ENCODE data around the gene ZBED5. TPM values are rescaled to one million over a fixed set of nuclear protein-coding genes. Genes with fewer than 3 reads are reported as not detected.

ZBED5 gene
- total and polyA plus RNA-seq, 9 of the 15 experiments (the other 6 are each of a cell fraction or from before 2014, with no cell fraction given), result 12.4 to 70.7 (median 26.8) TPM

DNA sequence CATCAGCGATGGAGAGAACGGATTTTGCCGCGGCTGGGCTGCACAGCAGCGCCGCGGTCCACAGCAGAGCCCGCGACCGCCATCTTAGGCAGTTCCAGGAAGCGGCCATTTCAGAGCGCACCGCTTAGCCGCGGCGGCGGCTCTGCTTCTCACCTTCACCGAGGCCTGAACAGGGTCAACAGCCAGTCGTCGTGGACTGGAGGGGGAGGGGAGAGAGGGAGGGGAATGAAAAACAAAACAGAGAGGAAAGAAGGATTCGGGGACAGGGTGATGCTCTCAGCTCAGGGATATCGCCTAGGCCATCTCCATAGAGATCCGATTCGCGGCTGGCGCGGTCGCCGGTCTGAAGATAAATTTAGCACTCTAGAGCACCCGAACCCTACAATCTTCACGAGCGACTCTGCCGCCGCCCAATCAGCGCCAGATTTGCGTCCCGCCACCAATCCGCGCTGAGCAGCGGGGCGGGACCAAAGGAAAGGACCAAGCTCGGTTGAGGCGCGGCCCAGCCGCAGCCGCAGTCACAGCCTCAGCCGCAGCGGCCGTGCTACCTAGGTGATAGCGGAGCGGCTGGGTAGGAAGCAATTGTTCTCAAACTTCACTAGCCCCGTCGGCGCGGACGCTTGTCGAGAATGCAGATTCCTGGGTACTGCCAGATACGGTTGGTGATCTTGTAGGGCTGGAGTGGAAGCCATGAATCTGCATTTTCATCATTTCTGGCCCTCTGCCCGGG, at the start of gene ZBED5 (continued):
- TF ChIP-seq, protein P1, sequence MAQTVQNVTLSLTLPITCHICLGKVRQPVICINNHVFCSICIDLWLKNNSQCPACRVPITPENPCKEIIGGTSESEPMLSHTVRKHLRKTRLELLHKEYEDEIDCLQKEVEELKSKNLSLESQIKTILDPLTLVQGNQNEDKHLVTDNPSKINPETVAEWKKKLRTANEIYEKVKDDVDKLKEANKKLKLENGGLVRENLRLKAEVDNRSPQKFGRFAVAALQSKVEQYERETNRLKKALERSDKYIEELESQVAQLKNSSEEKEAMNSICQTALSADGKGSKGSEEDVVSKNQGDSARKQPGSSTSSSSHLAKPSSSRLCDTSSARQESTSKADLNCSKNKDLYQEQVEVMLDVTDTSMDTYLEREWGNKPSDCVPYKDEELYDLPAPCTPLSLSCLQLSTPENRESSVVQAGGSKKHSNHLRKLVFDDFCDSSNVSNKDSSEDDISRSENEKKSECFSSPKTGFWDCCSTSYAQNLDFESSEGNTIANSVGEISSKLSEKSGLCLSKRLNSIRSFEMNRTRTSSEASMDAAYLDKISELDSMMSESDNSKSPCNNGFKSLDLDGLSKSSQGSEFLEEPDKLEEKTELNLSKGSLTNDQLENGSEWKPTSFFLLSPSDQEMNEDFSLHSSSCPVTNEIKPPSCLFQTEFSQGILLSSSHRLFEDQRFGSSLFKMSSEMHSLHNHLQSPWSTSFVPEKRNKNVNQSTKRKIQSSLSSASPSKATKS (CRISPR knock-in tag; IDR thresholded peaks at IDR 0.05), result no peak
- TF ChIP-seq ZNF830 (CRISPR knock-in tag; IDR thresholded peaks at IDR 0.05) (no peak), NR1H2 (CRISPR knock-in tag; IDR thresholded peaks at IDR 0.05) (no peak), NBN (IDR thresholded peaks at IDR 0.05; ENCODE audit: low read depth) (peak; percentile 87), BDP1 (IDR thresholded peaks at IDR 0.05; ENCODE audit: insufficient read depth, insufficient read length) (no peak), E2F3 (CRISPR knock-in tag; IDR thresholded peaks at IDR 0.05) (no peak; the same call in 1 of the 2 replicates), RCOR1 (IDR thresholded peaks at IDR 0.05; ENCODE audit: borderline replicate concordance in 1 of 2, low read depth in 2 of 2, low read length in 2 of 2) (peak in 1 of 2 experiments; percentile 53; a peak in 3 of 4 replicates), ZNF780A (CRISPR knock-in tag; IDR thresholded peaks at IDR 0.05) (no peak), RFX5 (IDR thresholded peaks at IDR 0.05; ENCODE audit: low read depth, low read length) (no peak), FOS (IDR thresholded peaks at IDR 0.05; ENCODE audit: extremely low read depth, insufficient read length) (peak; percentile 88), ZNF140 (CRISPR knock-in tag; IDR thresholded peaks at IDR 0.05) (no peak), SREBF1 (IDR thresholded peaks at IDR 0.05; ENCODE audit: borderline replicate concordance, low read depth, low read length) (no peak), PTTG1 (tag; IDR thresholded peaks at IDR 0.05; ENCODE audit: low read depth) (no peak), STAT5A (IDR thresholded peaks at IDR 0.05; ENCODE audit: borderline replicate concordance, low read length) (peak; percentile 74)
- TF ChIP-seq, protein P2, sequence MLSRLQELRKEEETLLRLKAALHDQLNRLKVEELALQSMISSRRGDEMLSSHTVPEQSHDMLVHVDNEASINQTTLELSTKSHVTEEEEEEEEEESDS (CRISPR knock-in tag; IDR thresholded peaks at IDR 0.05), result no peak
- TF ChIP-seq, protein P3, sequence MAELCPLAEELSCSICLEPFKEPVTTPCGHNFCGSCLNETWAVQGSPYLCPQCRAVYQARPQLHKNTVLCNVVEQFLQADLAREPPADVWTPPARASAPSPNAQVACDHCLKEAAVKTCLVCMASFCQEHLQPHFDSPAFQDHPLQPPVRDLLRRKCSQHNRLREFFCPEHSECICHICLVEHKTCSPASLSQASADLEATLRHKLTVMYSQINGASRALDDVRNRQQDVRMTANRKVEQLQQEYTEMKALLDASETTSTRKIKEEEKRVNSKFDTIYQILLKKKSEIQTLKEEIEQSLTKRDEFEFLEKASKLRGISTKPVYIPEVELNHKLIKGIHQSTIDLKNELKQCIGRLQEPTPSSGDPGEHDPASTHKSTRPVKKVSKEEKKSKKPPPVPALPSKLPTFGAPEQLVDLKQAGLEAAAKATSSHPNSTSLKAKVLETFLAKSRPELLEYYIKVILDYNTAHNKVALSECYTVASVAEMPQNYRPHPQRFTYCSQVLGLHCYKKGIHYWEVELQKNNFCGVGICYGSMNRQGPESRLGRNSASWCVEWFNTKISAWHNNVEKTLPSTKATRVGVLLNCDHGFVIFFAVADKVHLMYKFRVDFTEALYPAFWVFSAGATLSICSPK (IDR thresholded peaks at IDR 0.05; ENCODE audit: borderline replicate concordance), result peak; percentile 50; the same call in 1 of the 2 replicates
- TF ChIP-seq, protein P4, sequence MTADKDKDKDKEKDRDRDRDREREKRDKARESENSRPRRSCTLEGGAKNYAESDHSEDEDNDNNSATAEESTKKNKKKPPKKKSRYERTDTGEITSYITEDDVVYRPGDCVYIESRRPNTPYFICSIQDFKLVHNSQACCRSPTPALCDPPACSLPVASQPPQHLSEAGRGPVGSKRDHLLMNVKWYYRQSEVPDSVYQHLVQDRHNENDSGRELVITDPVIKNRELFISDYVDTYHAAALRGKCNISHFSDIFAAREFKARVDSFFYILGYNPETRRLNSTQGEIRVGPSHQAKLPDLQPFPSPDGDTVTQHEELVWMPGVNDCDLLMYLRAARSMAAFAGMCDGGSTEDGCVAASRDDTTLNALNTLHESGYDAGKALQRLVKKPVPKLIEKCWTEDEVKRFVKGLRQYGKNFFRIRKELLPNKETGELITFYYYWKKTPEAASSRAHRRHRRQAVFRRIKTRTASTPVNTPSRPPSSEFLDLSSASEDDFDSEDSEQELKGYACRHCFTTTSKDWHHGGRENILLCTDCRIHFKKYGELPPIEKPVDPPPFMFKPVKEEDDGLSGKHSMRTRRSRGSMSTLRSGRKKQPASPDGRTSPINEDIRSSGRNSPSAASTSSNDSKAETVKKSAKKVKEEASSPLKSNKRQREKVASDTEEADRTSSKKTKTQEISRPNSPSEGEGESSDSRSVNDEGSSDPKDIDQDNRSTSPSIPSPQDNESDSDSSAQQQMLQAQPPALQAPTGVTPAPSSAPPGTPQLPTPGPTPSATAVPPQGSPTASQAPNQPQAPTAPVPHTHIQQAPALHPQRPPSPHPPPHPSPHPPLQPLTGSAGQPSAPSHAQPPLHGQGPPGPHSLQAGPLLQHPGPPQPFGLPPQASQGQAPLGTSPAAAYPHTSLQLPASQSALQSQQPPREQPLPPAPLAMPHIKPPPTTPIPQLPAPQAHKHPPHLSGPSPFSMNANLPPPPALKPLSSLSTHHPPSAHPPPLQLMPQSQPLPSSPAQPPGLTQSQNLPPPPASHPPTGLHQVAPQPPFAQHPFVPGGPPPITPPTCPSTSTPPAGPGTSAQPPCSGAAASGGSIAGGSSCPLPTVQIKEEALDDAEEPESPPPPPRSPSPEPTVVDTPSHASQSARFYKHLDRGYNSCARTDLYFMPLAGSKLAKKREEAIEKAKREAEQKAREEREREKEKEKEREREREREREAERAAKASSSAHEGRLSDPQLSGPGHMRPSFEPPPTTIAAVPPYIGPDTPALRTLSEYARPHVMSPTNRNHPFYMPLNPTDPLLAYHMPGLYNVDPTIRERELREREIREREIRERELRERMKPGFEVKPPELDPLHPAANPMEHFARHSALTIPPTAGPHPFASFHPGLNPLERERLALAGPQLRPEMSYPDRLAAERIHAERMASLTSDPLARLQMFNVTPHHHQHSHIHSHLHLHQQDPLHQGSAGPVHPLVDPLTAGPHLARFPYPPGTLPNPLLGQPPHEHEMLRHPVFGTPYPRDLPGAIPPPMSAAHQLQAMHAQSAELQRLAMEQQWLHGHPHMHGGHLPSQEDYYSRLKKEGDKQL (CRISPR knock-in tag; IDR thresholded peaks at IDR 0.05; ENCODE audit: borderline replicate concordance), result no peak
- TF ChIP-seq, protein P5, sequence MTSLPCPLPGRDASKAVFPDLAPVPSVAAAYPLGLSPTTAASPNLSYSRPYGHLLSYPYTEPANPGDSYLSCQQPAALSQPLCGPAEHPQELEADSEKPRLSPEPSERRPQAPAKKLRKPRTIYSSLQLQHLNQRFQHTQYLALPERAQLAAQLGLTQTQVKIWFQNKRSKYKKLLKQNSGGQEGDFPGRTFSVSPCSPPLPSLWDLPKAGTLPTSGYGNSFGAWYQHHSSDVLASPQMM (CRISPR knock-in tag; IDR thresholded peaks at IDR 0.05), result no peak
